ENCODE measurements around the gene TTC17.
"Not testable (repeated sequence)": the region's sequence is repeated elsewhere in the genome, so short reads cannot be mapped to it uniquely, and the experiment has no call there.

The TTC17 gene

GRCh38 chr11:43393765-43394355 lies 35.1 kb downstream of the TTC17 start:
- FAIRE-seq = no peak

GRCh38 chr11:43396617-43397016 lies 37.9 kb downstream of the TTC17 start:
- no peak for FAIRE-seq

- no peak for FAIRE-seq
Measured at GRCh38 chr11:43397251-43397650, 38.5 kb downstream of the TTC17 start.

GRCh38 chr11:43399983-43400630 lies 41.4 kb downstream of the TTC17 start:
- FAIRE-seq = no peak

GRCh38 chr11:43401252-43401651 lies 42.5 kb downstream of the TTC17 start:
- no peak for FAIRE-seq

GRCh38 chr11:43401811-43402210 lies 43.1 kb downstream of the TTC17 start:
- not testable (repeated sequence) for FAIRE-seq

GRCh38 chr11:43403357-43404231 lies 44.9 kb downstream of the TTC17 start:
- no peak for FAIRE-seq

GRCh38 chr11:43404406-43404805 lies 45.7 kb downstream of the TTC17 start:
- FAIRE-seq = no peak

- no peak for FAIRE-seq
Measured at GRCh38 chr11:43404836-43405479, 46.2 kb downstream of the TTC17 start.

- no peak for FAIRE-seq
Measured at GRCh38 chr11:43408277-43408676, 49.6 kb downstream of the TTC17 start.

- no peak for FAIRE-seq
Measured at GRCh38 chr11:43410394-43410793, 51.7 kb downstream of the TTC17 start.

GRCh38 chr11:43418197-43418596 lies 59.5 kb downstream of the TTC17 start:
- FAIRE-seq = peak; percentile 19

GRCh38 chr11:43419460-43419859 lies 60.7 kb downstream of the TTC17 start:
- peak; percentile 96 for FAIRE-seq

GRCh38 chr11:43427971-43428370 lies 69.3 kb downstream of the TTC17 start:
- FAIRE-seq = no peak

- FAIRE-seq = not testable (repeated sequence)
Measured at GRCh38 chr11:43430916-43431315, 72.2 kb downstream of the TTC17 start.

- FAIRE-seq = no peak
Measured at GRCh38 chr11:43434893-43435292, 76.2 kb downstream of the TTC17 start.

GRCh38 chr11:43440486-43440885 lies 81.8 kb downstream of the TTC17 start:
- FAIRE-seq = no peak

GRCh38 chr11:43443811-43444210 lies 85.1 kb downstream of the TTC17 start:
- FAIRE-seq = no peak

GRCh38 chr11:43447151-43447550 lies 88.4 kb downstream of the TTC17 start:
- FAIRE-seq = no peak

- no peak for FAIRE-seq
Measured at GRCh38 chr11:43458486-43458885, 99.8 kb downstream of the TTC17 start.

- FAIRE-seq = no peak
Measured at GRCh38 chr11:43459246-43459645, 100.5 kb downstream of the TTC17 start.

- FAIRE-seq = no peak
Measured at GRCh38 chr11:43462359-43462758, 103.6 kb downstream of the TTC17 start.

- FAIRE-seq = no peak
Measured at GRCh38 chr11:43467958-43468357, 109.2 kb downstream of the TTC17 start.

Data from A204.1 (cell line).